ENCODE measurements around the gene LINC01488.
A peak's percentile ranks its signal among the peaks of the same experiment; 100 is the strongest.

LINC01488 gene

DNA sequence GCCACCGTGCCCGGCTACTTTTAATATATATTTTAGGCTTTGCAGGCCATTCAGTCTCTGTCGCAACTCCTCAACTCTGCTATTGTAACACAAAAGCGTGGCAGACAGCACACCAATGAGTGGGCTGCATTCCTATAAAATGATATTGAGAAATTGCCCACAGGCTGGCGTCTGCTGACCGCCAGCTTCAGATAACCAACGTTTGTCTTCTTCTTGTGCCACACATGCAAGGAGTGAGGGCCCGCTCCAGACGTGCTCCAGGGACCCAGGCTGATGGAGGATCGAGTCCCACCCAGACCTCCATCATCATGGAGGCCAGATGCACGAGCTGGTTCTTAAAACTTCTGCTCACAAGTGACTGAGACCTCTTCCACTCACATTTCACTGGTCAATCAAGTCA, 35.4 kb upstream of the LINC01488 start:
- ChIA-PET CTCF (interaction anchor here (1.4 kb wide), 1 partner anchor 197 kb away, joined by 5 read pairs; no protein-coding TSS in a partner anchor), POLR2A (no interaction called here)
- Histone ChIP-seq H3K4me1 (ENCODE audit: control extremely low read depth in 1 of 4, control insufficient read depth in 4 of 4, insufficient read depth in 4 of 4, low read length in 3 of 4) (peaks cover 7 to 76% (median 57%) of the 10 kb centered on the region in 4 experiments), H3K36me3 (ENCODE audit: control insufficient read depth in 4 of 4, insufficient read depth in 4 of 4, low read length in 3 of 4) (no peaks in the 10 kb centered on the region), H3K4me3 (ENCODE audit: control insufficient read depth in 1 of 7, extremely low read depth in 1 of 7, insufficient read depth in 4 of 7, low read depth in 2 of 7, low read length in 6 of 7) (no peak overlapping the region), H3K27ac (ENCODE audit: insufficient read depth in 1 of 2, low read depth in 1 of 2, low read length in 2 of 2, poor library complexity in 1 of 2, severe bottlenecking in 2 of 2) (no peak overlapping the region), H3K27me3 (replicated peaks in 2 of 5; ENCODE audit: control insufficient read depth in 4 of 5, insufficient read depth in 5 of 5, low read length in 4 of 5) (no peaks in the 10 kb centered on the region), H3K9me3 (ENCODE audit: control extremely low read depth in 1 of 5, control insufficient read depth in 4 of 5, insufficient read depth in 2 of 5, low read depth in 1 of 5, low read length in 4 of 5) (no peaks in the 10 kb centered on the region)
- no peak for DNase-seq
- 99% methylated on average over 9 of the region's 11 CpGs for WGBS (ENCODE audit: insufficient coverage)

DNA sequence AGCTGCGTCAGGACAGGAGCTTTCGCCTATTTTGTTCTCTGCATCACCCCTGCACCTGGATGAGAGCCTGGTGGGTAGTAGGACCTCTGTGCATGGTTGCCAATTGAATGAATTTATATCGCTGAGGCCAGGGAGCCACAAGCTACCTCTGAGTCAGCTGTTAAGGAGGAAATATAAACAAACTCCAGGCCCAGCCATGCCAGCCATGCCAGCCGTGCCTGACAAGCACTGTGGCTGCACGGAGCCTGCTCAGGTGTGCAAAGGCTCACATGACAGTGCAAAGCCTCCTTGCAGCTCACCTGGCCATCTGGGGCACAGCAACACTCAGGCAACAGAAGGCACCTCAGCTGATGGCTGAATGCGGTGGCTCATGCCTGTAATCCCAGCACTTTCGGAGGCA, 33.7 kb upstream of the LINC01488 start:
- POLR2A ChIA-PET, result interaction anchor here (1.0 kb wide), 1 partner anchor 136 kb away, joined by 5 read pairs; no protein-coding TSS in a partner anchor
- no peaks in the 10 kb centered on the region for H3K9me3 ChIP-seq (ENCODE audit: control extremely low read depth in 1 of 5, control insufficient read depth in 4 of 5, insufficient read depth in 2 of 5, low read depth in 1 of 5, low read length in 4 of 5)

DNA sequence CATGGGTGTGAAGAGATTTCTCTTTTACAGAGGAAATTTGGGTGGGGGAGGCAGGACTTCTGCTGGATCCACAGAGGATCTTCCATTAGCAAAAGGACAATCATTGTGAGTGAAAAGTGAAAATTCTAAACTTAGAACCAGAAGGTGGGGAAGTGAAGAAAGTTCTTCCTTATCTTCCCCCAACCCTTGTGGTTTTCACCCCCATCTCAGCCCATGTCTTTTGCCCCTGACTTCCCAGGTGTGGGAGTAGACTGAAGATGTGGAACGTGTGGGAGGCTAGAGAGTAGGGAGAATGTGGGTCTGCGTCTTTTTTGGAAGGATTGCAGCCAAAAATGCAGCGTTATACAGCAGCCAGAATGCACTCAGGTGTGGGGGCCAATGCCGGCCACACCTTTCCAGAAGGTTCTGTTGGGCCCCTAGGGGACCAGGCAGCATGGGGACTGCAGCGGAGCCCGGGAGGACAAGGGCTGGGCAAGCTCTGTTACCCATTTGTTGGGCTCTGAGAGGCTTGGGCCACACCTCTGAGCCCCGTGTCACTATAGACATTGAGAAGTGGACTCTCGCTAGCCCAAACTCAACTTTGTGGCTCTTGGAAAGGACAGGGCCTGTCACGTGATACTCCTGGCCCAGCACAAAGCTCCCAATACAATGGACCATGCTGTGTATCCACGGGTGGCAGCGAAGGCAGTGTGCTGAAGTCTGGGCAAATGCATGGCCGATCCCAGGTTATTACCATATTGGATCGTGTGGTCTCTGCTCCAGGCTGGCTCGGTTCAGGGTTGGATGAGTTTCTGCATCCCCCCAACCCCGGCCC, 32.8 kb upstream of the LINC01488 start:
- peaks cover 2 to 58% (median 45%) of the 10 kb centered on the region in 4 experiments for H3K4me1 ChIP-seq (ENCODE audit: control extremely low read depth in 1 of 4, control insufficient read depth in 4 of 4, insufficient read depth in 4 of 4, low read length in 3 of 4)
- no peak for DNase-seq
- no peaks in the 10 kb centered on the region for H3K9me3 ChIP-seq (ENCODE audit: control extremely low read depth in 1 of 5, control insufficient read depth in 4 of 5, insufficient read depth in 2 of 5, low read depth in 1 of 5, low read length in 4 of 5)
- ChIA-PET CTCF (interaction anchor here (0.5 to 1.1 kb wide), 3 partner anchors 151 to 299 kb away, joined by 3 to 4 read pairs (median 3); no protein-coding TSS in a partner anchor), POLR2A (interaction anchor here (1.0 to 1.8 kb wide), 3 partner anchors 12 to 151 kb away, joined by 5 to 14 read pairs (median 6); no protein-coding TSS in a partner anchor)
- no peaks in the 10 kb centered on the region for H3K36me3 ChIP-seq (ENCODE audit: control insufficient read depth in 4 of 4, insufficient read depth in 4 of 4, low read length in 3 of 4)
- no peak overlapping the region for H3K27ac ChIP-seq (ENCODE audit: insufficient read depth in 1 of 2, low read depth in 1 of 2, low read length in 2 of 2, poor library complexity in 1 of 2, severe bottlenecking in 2 of 2)
- WGBS (ENCODE audit: insufficient coverage), result 86% methylated on average over 13 of the region's 15 CpGs
- H3K27me3 ChIP-seq (replicated peaks in 2 of 5; ENCODE audit: control insufficient read depth in 4 of 5, insufficient read depth in 5 of 5, low read length in 4 of 5), result no peaks in the 10 kb centered on the region
- H3K4me3 ChIP-seq (ENCODE audit: control insufficient read depth in 1 of 7, extremely low read depth in 1 of 7, insufficient read depth in 4 of 7, low read depth in 2 of 7, low read length in 6 of 7), result no peak overlapping the region

More for the DNA sequence above, 33.7 kb upstream of the LINC01488 start:
- DNase-seq, result no peak
- H3K36me3 ChIP-seq (ENCODE audit: control insufficient read depth in 4 of 4, insufficient read depth in 4 of 4, low read length in 3 of 4), result no peaks in the 10 kb centered on the region
- H3K27ac ChIP-seq (ENCODE audit: insufficient read depth in 1 of 2, low read depth in 1 of 2, low read length in 2 of 2, poor library complexity in 1 of 2, severe bottlenecking in 2 of 2), result no peak overlapping the region
- WGBS (ENCODE audit: insufficient coverage), result 65% methylated on average over 5 of the region's 7 CpGs
- H3K4me3 ChIP-seq (ENCODE audit: control insufficient read depth in 1 of 7, extremely low read depth in 1 of 7, insufficient read depth in 4 of 7, low read depth in 2 of 7, low read length in 6 of 7), result no peak overlapping the region
- CTCF ChIA-PET, result interaction anchor here (1.1 kb wide), 1 partner anchor 223 kb away, joined by 3 read pairs; no protein-coding TSS in a partner anchor
- H3K4me1 ChIP-seq (ENCODE audit: control extremely low read depth in 1 of 4, control insufficient read depth in 4 of 4, insufficient read depth in 4 of 4, low read length in 3 of 4), result peaks cover 2 to 67% (median 54%) of the 10 kb centered on the region in 4 experiments
- H3K27me3 ChIP-seq (replicated peaks in 2 of 5; ENCODE audit: control insufficient read depth in 4 of 5, insufficient read depth in 5 of 5, low read length in 4 of 5), result no peaks in the 10 kb centered on the region

DNA sequence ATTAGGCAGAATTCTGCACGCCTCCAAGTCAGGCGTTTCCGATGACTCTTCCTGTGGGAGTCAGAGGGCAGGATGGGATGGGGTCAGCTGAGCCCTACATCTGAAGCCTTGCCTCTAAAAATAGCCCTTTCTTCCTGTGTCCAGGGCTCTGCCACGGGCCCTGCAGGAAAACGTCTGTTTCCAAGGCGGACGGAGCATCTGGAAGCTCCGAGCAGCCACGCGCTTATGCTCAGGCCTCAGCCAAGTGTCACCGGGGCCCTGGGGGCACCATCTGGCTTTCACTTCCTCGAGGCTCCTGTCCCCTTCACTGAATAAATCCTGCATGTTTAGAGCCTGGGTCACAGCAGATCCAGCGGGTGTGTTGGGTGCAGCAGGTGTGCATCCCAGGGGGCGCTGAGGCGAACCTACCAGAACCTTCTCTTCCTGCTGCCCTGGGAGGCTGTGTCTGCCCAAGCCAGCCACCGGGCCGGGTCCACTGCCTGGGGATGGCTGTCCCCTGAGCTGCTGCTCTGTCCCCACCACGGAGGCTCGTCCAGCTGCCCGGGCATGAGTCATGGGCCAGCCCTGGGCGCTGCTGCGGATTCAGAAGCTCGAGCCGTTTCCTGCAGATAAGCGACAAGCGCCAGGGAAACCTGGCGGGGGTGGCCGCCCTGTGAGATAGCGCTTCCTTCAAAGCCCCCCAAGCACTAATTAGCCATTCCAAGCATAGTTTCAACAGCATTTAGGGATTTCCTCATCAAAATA, 32.0 kb upstream of the LINC01488 start:
- Histone ChIP-seq H3K36me3 (ENCODE audit: control insufficient read depth in 4 of 4, insufficient read depth in 4 of 4, low read length in 3 of 4) (no peaks in the 10 kb centered on the region), H3K27me3 (replicated peaks in 2 of 5; ENCODE audit: control insufficient read depth in 4 of 5, insufficient read depth in 5 of 5, low read length in 4 of 5) (no peaks in the 10 kb centered on the region), H3K27ac (ENCODE audit: insufficient read depth in 1 of 2, low read depth in 1 of 2, low read length in 2 of 2, poor library complexity in 1 of 2, severe bottlenecking in 2 of 2) (no peak overlapping the region), H3K4me3 (ENCODE audit: control insufficient read depth in 1 of 7, extremely low read depth in 1 of 7, insufficient read depth in 4 of 7, low read depth in 2 of 7, low read length in 6 of 7) (peak overlapping the region in 2 of 7 experiments; percentile 29 to 31), H3K9me3 (ENCODE audit: control extremely low read depth in 1 of 5, control insufficient read depth in 4 of 5, insufficient read depth in 2 of 5, low read depth in 1 of 5, low read length in 4 of 5) (no peaks in the 10 kb centered on the region), H3K4me1 (ENCODE audit: control extremely low read depth in 1 of 4, control insufficient read depth in 4 of 4, insufficient read depth in 4 of 4, low read length in 3 of 4) (peaks cover 2 to 50% (median 39%) of the 10 kb centered on the region in 4 experiments)
- ChIA-PET CTCF (interaction anchor here (1.0 to 1.5 kb wide), 2 partner anchors 47 to 152 kb away, joined by 3 to 4 read pairs; no protein-coding TSS in a partner anchor), POLR2A (interaction anchor here (1.4 to 1.8 kb wide), 2 partner anchors 13 to 152 kb away, joined by 6 to 14 read pairs; no protein-coding TSS in a partner anchor)
- 10% methylated on average over 22 of the region's 29 CpGs for WGBS (ENCODE audit: insufficient coverage)
- peak; percentile 86 to 98 (median 96) for DNase-seq

DNA sequence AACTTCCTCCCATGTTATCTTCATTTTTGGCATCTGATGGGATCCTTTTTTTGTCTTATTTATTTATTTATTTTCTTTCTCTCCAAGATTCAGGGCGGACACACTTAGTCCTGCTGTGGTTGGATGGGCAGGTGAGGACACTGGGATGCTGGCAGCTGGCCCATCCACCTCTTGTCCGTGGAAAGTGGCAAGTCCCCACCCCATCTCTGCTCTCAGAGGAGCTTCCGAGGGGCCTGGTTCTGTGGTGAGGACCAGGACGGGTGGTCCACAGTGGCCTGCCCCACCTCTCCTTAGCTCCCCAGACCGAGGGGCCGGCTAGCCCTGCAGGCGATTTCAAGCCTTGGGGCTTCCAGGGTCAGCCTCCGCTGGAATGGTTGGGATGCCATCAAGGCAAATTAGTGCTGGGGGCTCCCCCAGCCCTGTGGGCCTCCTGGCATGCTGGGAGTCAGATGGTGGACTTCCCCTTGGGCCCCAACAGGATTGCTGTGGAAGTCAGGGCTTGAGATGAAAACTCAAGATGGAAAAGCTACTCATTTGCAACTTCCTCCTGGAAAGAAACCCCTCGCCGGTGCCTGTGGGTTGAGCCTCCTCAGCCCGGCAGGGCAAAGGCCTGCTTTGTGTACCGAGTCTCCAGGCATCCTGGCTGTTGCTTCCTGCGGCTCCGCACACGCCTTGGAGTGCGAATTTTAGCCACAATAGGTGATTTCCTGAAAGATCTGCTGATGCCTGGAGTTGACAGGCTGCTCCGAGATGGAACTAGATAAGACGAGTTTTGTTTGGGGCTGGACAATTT, 31.2 kb upstream of the LINC01488 start:
- Histone ChIP-seq H3K4me1 (ENCODE audit: control extremely low read depth in 1 of 4, control insufficient read depth in 4 of 4, insufficient read depth in 4 of 4, low read length in 3 of 4) (peaks cover 2 to 43% (median 38%) of the 10 kb centered on the region in 4 experiments), H3K27me3 (replicated peaks in 2 of 5; ENCODE audit: control insufficient read depth in 4 of 5, insufficient read depth in 5 of 5, low read length in 4 of 5) (no peaks in the 10 kb centered on the region), H3K4me3 (ENCODE audit: control insufficient read depth in 1 of 7, extremely low read depth in 1 of 7, insufficient read depth in 4 of 7, low read depth in 2 of 7, low read length in 6 of 7) (peak overlapping the region in 3 of 7 experiments; percentile 1 to 42 (median 29)), H3K27ac (ENCODE audit: insufficient read depth in 1 of 2, low read depth in 1 of 2, low read length in 2 of 2, poor library complexity in 1 of 2, severe bottlenecking in 2 of 2) (no peak overlapping the region), H3K36me3 (ENCODE audit: control insufficient read depth in 4 of 4, insufficient read depth in 4 of 4, low read length in 3 of 4) (no peaks in the 10 kb centered on the region), H3K9me3 (ENCODE audit: control extremely low read depth in 1 of 5, control insufficient read depth in 4 of 5, insufficient read depth in 2 of 5, low read depth in 1 of 5, low read length in 4 of 5) (no peaks in the 10 kb centered on the region)
- CTCF ChIA-PET, result interaction anchor here (1.5 kb wide), 1 partner anchor 48 kb away, joined by 3 read pairs; no protein-coding TSS in a partner anchor
- whole genome bisulfite sequencing (ENCODE audit: insufficient coverage), result 42% methylated on average over 16 of the region's 18 CpGs
- peak in 2 of 3 donors; percentile 38 to 50 for DNase-seq
- POLR2A ChIA-PET, result interaction anchor here (1.0 to 1.8 kb wide), 3 partner anchors 14 to 153 kb away, joined by 3 to 14 read pairs (median 6); no protein-coding TSS in a partner anchor

DNA sequence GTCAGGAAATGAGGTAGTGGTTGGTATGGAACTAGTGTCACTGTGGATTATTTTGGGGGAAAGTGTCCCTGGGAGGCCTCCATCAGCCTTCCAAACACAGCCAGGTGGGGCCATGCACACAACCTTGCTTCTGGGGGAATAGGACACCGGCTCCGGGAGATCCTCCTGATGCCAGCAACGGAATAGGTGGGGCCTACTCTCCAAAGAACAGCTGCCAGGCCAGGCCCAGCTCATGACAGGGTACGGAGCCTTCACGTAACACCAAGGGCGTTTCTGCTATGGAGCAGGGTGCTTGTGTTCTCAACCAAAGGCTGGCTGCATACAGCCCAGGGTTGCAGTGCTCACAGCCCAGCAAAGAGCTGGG, 30.6 kb upstream of the LINC01488 start:
- peak overlapping the region in 1 of 7 experiments; percentile 42 for H3K4me3 ChIP-seq (ENCODE audit: control insufficient read depth in 1 of 7, extremely low read depth in 1 of 7, insufficient read depth in 4 of 7, low read depth in 2 of 7, low read length in 6 of 7)
- POLR2A ChIA-PET, result interaction anchor here (1.0 to 1.8 kb wide), 2 partner anchors 84 to 154 kb away, joined by 3 to 14 read pairs; no protein-coding TSS in a partner anchor
- no peaks in the 10 kb centered on the region for H3K27me3 ChIP-seq (replicated peaks in 2 of 5; ENCODE audit: control insufficient read depth in 4 of 5, insufficient read depth in 5 of 5, low read length in 4 of 5)
- H3K36me3 ChIP-seq (ENCODE audit: control insufficient read depth in 4 of 4, insufficient read depth in 4 of 4, low read length in 3 of 4), result no peaks in the 10 kb centered on the region
- H3K9me3 ChIP-seq (ENCODE audit: control extremely low read depth in 1 of 5, control insufficient read depth in 4 of 5, insufficient read depth in 2 of 5, low read depth in 1 of 5, low read length in 4 of 5), result no peaks in the 10 kb centered on the region
- DNase-seq, result no peak
- peaks cover 2 to 40% (median 37%) of the 10 kb centered on the region in 4 experiments for H3K4me1 ChIP-seq (ENCODE audit: control extremely low read depth in 1 of 4, control insufficient read depth in 4 of 4, insufficient read depth in 4 of 4, low read length in 3 of 4)
- H3K27ac ChIP-seq (ENCODE audit: insufficient read depth in 1 of 2, low read depth in 1 of 2, low read length in 2 of 2, poor library complexity in 1 of 2, severe bottlenecking in 2 of 2), result no peak overlapping the region
- whole genome bisulfite sequencing (ENCODE audit: insufficient coverage), result 99% methylated on average over 6 of the region's 6 CpGs
- CTCF ChIA-PET, result interaction anchor here (1.5 kb wide), 1 partner anchor 48 kb away, joined by 3 read pairs; no protein-coding TSS in a partner anchor

Data from common myeloid progenitor, CD34-positive (primary cell).